Left colon (tissue), 2 donors: ENCODE data around the gene ENPP6. TPM values are rescaled to one million over a fixed set of nuclear protein-coding genes. Genes with fewer than 3 reads are reported as not detected.

Experiments used
- ATAC-seq: fragments of 200-7000 bp; cut with Tn5 transposase; one replicate; pipeline ENCODE4 v1.9.1; 2020; ENCODE audit warnings: mild to moderate bottlenecking, moderate library complexity
- DNase-seq, 2 donors: peaks; one replicate each; pipeline ENCODE4 v3.0.0-alpha.2; 2020
- intact Hi-C, 2 donors: fragments of 100-400 bp; cut with DNase I in 1 of 2; cut with micrococcal nuclease in 1 of 2; formaldehyde crosslinking; loops; one replicate each; pipeline versions ENCODE4 v1.11.2 to v1.14.0; 2022; cut with DNase I, micrococcal nuclease
- total RNA-seq, 2 donors: library from RNA; stranded (reverse); fragmentation: NEBNext Ultra II Directional; extraction: Animal tissue kit (Norgen Biotek cat#: 25700); gene quantifications; one replicate each; pipeline ENCODE4 v1.2.1, GENCODE V29; 2021
- donor health status: DM: no; HTN: no; CAD: no.
- donor health status: DM: yes; HTN: yes; CAD: no.

ENPP6 gene
- total RNA-seq, 2 donors from 2014 or later, result 0.24 to 1.5 TPM

DNA sequence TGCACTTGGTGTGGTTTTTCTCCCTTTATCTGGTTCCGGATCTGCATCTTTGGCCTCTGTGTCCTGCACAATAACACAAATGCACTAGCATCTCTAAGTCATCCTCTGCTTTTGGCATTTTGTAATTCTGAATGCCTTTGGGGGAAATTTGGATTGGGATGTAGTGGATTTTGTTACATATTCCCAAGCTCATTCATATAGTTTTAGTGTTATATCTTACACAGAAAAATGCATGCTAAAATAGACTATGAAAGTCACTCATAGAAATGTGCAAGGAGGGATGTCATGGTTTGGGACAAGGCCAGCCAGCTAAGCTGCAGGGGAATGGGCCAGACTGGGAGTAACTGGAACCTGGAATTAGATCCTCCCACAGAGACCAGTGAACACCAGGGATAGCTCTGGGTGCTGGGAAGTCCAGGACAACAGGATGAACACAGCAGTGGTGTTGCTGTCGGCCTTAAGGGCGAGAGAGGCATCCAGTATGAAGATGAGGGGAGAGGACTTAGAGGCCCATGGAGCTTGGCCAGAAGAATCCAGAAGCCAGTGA lies 20.1 kb downstream of the ENPP6 start:
- intact Hi-C loops, result no loop called here
- ATAC-seq (no peak), DNase-seq (no peak)

DNA sequence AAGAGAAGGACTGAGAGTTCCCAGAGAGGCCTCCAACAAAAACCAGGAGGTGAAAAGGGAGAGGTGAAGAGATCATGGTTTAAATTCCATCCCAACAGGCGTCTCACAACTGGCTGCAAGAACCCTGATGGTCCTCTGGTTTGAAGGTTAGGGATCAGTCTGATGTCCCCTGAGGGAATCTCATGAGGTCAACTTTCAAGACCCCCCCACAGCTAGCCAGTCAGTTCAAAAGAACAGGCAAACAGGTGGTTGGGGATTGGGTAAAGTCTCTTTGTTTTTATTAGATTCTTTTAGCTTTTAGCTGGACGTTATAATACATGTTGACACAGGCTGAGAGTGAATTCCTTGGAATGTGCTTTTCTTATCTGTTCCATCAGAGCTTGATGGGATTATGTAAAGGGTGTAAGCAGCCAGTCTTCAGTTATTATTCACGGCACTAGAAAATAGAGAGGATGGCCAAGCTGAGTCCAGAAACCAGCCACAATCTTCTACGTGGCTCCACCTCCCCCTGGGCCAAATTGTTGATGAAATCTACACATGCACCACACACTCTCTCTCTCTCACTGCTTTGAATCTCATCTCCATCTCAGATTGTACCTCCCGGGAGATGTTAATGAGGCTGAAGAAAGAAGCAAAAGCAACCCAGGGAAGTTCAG lies 20.8 kb downstream of the ENPP6 start:
- intact Hi-C loops, result no loop called here
- DNase-seq (no peak), ATAC-seq (no peak)

DNA sequence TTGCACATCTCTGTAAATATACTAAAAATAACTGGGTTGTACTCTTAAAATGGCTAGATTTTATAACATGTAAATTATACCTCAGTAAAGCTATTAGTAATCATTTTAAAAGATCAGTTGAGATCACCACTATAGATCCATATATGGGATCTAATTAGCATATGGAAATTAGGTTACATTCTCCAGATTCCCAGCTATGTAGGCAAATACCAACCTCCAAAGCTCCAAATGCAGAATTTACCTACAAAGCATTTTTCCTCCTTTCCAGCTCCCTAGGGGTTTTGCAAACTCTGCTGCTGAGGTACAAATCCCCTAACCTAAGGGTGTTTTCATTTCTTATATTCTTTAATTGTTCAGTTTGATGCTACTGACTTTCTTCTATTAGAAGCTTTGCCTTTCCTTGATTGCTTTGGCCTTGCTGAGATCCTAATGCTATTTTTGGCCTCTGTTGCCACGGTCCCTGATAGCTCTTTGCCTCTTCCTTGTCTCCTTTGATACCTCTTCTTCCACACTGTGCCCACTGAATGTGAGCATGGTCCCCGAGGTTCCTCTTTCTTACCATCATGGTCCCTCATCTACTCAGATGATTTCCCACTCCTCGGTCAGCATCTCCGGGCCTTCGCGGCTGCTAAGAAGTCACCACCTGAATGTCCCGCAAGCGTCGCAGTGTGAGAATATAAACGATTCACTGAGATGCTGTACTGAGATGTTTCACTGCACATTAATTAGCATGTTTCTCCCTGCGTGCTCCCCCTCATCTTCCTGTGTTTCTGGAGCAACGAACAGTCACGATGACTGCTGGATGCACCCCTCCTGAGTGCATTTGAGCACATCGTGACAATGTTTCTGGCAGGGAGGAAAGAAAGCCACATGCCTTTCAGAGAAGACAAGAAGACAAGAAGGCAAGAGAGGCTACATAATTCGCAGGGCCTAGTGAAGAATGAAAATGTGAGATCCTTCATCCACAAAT lies 23.8 kb downstream of the ENPP6 start:
- DNase-seq, result no peak
- no peak for ATAC-seq
- intact Hi-C loops, result no loop called here

DNA sequence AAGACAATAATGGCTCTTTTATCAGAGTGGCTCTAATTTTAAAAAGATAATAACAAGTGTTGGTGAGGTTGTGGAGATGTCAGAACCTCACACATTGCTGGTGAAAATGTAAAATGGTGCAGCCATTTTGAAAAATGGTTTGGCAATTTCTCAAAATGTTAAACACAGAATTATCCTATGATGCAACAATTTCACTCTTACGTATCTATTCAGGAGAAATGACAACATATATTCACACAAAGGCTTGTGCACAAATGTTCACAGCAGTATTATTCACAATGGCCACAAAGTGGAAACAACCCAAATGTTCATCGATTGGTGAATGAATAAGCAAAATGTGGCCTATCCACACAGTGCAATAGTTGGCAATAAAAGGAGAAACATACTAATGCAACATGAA lies 24.7 kb downstream of the ENPP6 start:
- intact Hi-C loops, result no loop called here
- ATAC-seq, result no peak
- no peak for DNase-seq

DNA sequence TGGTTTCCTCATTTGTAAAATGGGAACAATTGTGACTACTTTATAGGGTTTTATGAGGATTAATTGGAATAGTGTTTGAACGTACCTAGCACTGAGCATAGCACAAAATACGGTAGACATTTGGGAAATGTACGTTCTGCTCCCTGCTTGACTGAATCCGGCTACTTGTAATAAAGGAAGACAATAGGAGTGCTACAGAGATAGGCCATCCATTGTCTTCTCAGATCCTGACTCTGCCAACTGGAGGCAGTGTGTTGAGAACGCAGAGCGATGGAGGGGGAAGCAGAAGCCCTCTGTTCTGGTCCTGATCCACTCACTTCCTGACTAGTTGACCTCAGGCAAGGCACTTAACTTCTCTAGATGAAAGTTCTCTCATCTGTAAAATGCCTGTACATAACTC lies 26.4 kb downstream of the ENPP6 start:
- intact Hi-C loops, result no loop called here
- no peak for ATAC-seq

DNA sequence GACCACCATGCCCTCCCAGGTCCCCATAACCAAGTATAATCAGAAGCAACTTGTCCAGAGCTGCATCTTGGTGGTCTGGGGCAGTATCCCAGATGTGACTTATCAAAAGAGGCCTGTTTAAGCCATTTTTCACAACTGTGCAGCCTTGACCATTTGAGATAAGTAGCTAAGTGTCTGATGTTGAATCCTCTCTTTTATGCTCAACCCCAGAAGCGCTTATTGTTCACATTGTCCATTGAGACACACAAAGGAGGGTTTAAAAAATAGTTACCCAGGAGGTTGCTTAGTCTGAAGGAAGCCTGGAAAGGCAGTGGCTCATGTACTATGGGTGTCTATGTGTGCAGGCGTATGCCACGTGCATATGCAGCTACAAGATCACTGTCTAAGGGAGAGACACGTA lies 27.0 kb downstream of the ENPP6 start:
- DNase-seq, result no peak
- intact Hi-C loops, result no loop called here
- no peak for ATAC-seq

More for the DNA sequence above, 26.4 kb downstream of the ENPP6 start:
- no peak for DNase-seq

DNA sequence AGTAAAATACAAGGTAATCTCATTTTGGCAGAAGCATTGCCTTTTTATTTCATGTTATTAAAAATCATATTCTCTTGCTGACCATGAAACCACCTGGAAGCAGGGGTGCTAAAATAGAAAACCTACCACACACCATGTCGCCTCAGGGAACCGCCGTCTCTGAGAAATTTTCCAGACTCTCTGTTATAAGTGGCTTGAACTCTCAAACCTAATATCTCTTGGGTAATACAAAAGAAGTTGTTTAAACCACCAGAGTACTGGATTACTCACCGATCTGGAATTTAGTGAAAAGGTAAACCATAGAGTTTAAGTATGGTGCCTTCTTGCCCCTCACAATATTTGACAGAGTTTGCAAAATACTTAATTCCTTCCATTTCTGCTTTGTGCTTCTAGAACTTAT lies 27.7 kb downstream of the ENPP6 start:
- DNase-seq (no peak), ATAC-seq (no peak)
- intact Hi-C loops, result no loop called here

DNA sequence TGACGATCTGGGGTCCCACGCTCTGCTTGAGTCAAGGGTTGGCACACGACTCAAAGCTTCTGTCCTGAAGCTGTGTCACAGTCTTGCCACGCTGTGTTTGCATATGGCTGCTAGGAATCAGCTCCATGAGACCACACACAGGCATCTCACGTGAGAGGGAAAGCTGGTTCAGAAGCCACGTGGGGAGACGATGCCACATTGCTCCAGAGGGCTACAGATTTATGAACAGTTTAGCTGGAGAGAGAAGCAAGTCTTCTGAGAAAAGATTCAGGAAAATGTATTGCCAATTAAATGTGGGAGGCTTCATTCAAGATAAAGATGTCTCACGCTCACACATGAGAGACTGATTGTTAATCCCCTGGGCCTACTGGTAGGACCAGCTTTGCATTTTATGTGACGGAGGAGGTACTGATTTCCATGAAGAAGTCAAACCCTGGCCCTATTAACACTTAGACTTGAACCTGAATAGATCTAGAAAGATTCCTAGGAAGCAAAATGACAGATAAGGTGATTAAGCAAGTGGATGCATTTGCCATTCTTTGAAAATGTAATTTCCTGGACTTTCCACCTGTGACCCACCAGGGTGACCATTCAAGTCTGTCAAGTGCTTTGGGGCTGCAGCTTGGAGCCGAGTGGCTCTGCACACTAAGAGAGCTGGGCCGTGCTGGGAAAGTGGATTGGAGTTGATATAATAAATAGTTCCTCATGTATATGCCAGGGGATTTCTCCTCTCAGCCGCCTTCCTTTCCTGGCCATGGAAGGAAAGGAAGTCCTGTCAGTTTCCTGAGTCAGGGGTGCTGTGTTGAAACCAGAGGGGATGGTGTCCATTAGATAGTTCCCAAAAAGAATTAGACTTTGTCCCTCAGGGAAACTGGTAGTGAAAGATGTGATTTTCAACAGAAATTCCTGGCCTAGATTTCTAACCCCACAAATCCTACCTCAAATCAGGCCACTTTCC lies 29.0 kb downstream of the ENPP6 start:
- DNase-seq (no peak), ATAC-seq (no peak)
- intact Hi-C loops, result no loop called here

DNA sequence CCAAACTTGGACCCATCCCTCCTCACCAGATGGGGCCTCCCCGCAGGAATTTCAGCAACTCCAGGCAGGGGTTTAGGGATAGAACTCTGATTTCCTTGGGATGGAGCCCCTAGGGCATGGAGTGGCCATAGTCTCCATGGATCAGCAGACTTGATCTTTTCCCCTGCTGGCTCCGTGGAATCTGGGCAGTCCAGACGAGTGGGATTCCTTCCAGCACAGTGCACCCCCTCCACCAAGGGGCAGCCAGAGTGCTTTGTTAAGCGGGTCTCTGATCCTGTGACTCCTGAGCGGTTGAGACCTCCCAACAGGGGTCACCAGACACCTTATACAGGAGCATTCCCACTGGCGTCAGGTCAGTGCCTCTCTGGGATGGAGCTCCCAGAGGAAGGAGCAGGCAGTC lies 40.4 kb downstream of the ENPP6 start:
- no peak for DNase-seq
- no peak for ATAC-seq
- intact Hi-C loops, result no loop called here

DNA sequence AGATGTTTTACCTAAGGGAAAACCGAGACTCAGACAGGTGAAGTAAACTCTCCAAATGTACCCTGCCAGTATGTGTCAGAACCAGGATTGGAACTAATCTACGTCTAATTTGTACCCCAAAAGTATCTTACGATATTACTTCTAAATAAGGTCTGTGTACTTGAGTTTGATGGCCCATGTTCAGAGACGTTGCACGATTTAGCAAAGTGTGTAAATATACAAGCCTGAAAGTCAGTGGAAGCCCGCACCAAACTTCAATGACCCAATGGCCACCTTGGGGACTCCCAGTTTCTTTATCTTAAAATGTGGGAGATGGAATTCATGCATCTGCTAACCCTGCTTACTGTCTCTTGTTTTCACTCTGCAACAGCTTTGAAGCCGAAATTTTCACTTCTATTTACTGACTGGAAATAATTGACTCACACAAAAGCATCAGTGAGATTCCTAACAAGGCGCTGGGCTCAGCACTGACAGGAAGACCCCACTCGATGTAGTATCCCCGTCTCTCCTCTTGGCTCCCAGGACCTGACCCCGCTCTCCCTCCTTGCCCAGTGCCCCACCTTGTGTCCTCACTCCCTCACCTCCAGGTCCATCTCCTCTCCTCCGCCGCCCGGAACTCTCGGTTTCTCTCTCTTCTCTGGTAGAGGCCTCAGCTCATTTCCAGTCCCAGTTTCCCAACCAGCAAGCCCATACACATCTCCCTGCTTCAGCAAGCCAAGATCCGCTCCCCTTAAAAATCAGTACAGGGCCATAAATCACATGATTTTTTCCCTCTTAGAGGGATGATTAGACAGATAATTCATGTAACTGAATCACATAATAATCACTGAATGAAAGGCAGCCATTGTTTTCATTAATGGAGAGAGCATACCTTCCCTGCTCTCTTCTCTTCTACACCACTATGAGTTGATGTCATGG lies 42.8 kb downstream of the ENPP6 start:
- DNase-seq (no peak), ATAC-seq (no peak)
- intact Hi-C loops, result no loop called here

DNA sequence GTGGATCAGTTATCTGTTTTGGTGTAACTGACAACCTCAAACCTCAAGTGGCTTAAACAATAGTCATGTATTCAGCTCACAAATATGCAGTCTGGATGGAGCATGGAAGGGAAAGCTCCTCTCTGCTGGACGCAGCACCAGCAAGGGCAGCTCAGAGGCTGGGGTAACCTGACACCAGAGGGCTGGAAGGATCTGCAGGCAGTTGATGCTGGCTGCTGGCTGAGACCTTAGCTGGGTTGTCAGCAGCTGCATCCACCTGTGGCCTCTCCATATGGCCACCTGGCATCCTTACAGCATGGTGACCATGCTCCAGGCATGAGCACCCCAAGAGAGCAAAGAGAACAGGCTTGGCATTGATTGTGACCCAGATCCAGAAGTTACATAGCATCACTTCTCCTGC lies 46.7 kb downstream of the ENPP6 start:
- DNase-seq (no peak), ATAC-seq (no peak)
- intact Hi-C loops, result no loop called here

DNA sequence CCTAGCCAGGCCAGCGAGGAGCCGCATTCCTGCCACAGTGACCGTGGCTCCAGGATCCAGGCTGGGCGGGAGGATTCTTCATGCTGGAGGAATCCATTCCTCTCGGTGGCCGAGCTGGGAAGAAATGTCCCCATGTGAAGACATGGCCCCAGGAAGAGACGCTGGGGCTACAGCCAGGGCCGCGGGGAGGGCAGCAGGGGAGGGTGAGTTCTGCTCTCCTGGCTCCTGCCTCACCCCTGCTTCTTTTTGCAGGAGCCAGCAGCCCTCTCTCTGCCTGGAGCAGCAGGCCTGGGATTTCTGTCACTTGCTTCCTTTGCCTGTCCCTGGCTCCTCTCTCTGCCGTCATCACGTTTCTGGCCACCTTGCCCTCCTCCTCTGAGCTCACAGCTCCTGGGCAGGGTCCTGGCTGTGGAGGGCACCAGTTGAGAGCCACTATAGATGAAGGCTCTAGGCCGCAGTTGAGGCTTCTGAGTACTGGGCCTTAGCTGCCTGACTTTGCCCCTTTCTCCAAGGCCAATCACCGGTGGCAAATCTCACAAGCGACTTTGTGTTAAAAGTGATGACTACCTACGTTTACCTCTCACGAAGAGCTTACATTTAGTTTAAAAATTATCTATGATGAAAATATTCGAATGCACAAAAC lies 48.3 kb downstream of the ENPP6 start:
- DNase-seq (no peak), ATAC-seq (no peak)
- intact Hi-C loops, result loop anchor here (2.0 to 10.0 kb wide), 2 partner anchors 331 to 335 kb away; no protein-coding TSS in a partner anchor

DNA sequence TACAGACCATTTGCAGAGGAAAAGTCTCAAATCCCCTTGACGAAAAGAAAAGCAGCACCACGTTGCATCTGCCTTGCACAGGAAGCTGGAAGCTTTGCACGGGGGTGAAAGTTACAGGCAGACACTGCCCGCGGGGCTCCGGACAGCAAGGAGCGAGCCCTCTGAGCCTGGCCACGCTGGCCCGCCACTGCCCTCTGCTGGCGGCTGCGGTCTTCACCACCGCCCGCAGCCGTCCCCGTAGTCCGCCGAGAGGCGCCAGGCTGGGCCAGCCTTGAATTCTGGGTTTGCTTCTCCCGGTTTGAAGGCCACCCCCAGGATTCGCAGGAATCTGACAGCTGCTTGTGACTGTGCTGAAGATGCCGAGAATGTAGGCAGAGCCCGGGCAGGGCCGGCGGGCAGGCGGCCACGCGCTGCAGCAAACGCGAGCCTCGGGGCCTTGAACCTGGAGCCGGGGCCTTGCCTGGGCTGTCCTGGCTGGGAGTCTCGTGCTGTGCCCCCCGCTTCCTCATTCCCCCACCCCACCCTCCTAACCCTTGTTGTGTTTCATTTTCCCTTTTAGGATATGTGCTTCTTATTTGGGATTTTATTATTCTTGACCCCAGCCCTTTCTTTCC lies 49.2 kb downstream of the ENPP6 start:
- DNase-seq (peak; percentile 41 to 72), ATAC-seq (peak; percentile 96)
- intact Hi-C loops, result loop anchor here (2.0 to 10.0 kb wide), 2 partner anchors 330 to 334 kb away; no protein-coding TSS in a partner anchor

DNA sequence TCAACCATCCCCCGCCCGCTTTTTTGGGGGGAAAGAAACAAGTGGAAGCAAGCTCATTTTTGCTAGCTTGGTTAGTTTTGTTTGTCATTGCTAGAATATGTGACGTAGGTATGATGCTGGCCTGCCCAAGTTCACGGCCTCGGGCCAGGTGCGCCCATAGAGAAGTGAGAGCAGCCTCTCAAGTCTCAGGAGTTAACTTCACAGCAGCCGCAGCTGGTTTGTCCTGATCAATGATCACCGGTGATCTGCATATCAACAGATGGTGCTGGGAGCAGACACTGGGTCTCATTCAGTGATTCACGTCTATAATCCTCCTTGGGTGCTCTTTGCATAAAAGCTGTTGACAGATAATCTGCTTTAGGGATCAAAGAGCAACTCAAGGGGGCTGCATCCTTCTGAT lies 50.1 kb downstream of the ENPP6 start:
- intact Hi-C loops, result loop anchor here in 1 of 2 donors (10.0 kb wide), 1 partner anchor 333 kb away; no protein-coding TSS in a partner anchor
- ATAC-seq (no peak), DNase-seq (no peak)

DNA sequence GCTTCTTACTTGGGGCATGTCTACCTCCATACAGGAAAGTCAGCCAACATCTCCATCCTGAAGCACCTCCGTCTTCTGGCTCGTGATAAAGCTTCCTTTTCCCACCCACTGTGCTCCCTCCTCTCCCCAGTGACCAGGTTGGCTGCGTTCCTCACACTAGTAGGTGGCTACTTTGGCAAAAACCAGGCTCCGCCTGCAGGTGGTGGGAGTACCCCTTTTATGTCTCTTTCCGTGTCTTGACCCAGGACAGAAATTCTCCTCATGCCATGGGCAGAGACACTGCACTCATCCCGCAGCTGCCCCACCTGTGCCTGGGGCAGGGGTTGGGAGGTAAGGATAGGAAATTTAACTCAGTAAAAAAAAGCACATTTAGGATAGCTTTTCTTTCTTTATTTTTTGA lies 50.9 kb downstream of the ENPP6 start:
- DNase-seq, result no peak
- no peak for ATAC-seq
- intact Hi-C loops, result loop anchor here in 1 of 2 donors (10.0 kb wide), 1 partner anchor 332 kb away; no protein-coding TSS in a partner anchor

DNA sequence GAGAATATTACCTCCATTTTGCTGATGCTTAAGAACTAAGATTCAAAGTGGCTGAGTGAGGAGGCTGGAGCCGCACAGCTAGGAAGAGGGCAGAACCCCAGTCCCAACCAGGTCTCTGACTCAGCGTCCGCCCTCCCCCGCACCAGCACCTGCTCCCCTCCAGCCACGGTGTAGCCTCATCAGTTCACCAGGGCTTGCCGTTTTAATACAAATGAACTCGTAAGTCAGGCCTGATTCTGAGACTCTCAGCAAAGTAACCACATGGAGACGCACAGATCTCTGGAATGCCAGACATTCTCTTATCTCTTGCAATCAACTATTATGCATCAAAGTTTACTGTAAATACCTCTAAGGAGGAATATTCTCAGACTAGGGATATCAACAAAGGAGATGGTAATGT lies 52.4 kb downstream of the ENPP6 start:
- ATAC-seq, result no peak
- intact Hi-C loops, result loop anchor here in 1 of 2 donors (10.0 kb wide), 1 partner anchor 330 kb away; no protein-coding TSS in a partner anchor
- no peak for DNase-seq

DNA sequence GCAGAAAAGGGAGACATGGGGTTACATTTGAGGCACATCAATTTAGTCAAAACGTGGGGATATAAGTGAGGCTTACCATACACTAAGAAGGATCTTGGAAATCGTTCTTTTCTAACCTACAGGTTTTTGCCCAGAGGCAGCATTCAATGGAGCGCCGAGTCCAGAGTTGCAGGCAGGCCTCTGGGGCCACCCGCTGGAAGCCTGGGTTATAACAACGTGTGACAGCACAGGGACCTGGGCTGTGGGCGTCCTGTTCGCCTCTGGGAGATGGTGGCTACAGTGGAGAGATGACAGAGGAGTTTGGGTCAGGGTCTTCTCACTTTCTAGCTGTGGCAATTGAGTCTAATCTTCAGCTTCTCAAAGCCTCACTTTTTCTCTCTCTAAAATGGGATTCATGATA lies 53.9 kb downstream of the ENPP6 start:
- ATAC-seq (peak; percentile 87), DNase-seq (peak in 1 of 2 donors; percentile 55)
- intact Hi-C loops, result loop anchor here in 1 of 2 donors (10.0 kb wide), 1 partner anchor 329 kb away; no protein-coding TSS in a partner anchor
